Measurements from ENCODE around the gene CCNI2. TPM values are rescaled to one million over a fixed set of nuclear protein-coding genes. Genes with fewer than 3 reads are reported as not detected.

CCNI2 gene
- total and polyA plus RNA-seq, 4 experiments from 2014 or later: 0.86 to 13.0 (median 7.8) TPM

GRCh38 chr5:132729896-132730295 is 17.3 kb upstream of the CCNI2 start:
- Histone ChIP-seq H3K4me3 (ENCODE audit: low read length in 2 of 2) (no peak overlapping the region), H3K36me3 (ENCODE audit: insufficient read depth, low read length) (peaks cover 15% of the 10 kb centered on the region), H3K27ac (ENCODE audit: low read depth, low read length) (no peak overlapping the region), H3K27me3 (ENCODE audit: insufficient read depth, low read length) (no peaks in the 10 kb centered on the region), H3K9me3 (ENCODE audit: control insufficient read depth in 1 of 2, low read length in 2 of 2) (no peaks in the 10 kb centered on the region), H3K4me1 (ENCODE audit: insufficient read depth, low read length) (no peaks in the 10 kb centered on the region)
- Mint-ChIP-seq H3K27me3 (no peaks in the 10 kb centered on the region), H3K36me3 (peaks cover 31 to 39% of the 10 kb centered on the region in 2 donors), H3K27ac (no peak overlapping the region), H3K4me1 (peaks cover 5 to 15% (median 10%) of the 10 kb centered on the region in 4 donors), H3K9me3 (no peaks in the 10 kb centered on the region), H3K4me3 (no peak overlapping the region)
- intact Hi-C loops (cut with micrococcal nuclease): loop anchor here (10.0 kb wide), 1 partner anchor 175 kb away; the partner anchor contains the start of gene RAD50
- POLR2A ChIA-PET (ENCODE audit: partially characterized antibody): interaction anchor here (1.0 kb wide), 1 partner anchor 19 kb away, joined by 4 read pairs; no protein-coding TSS in a partner anchor
- DNase-seq: no peak
- CTCF ChIA-PET (ENCODE audit: partially characterized antibody): interaction anchor here (0.6 kb wide), 1 partner anchor 12 kb away, joined by 3 read pairs; no protein-coding TSS in a partner anchor

- ChIA-PET POLR2A (ENCODE audit: partially characterized antibody) (no interaction called here), CTCF (ENCODE audit: partially characterized antibody) (interaction anchor here (5.4 kb wide), 1 partner anchor 14 kb away, joined by 55 read pairs; the partner anchor contains the start of gene CCNI2)
- Histone ChIP-seq H3K27me3 (ENCODE audit: insufficient read depth, low read length) (no peaks in the 10 kb centered on the region), H3K4me1 (ENCODE audit: insufficient read depth, low read length) (peaks cover 20% of the 10 kb centered on the region), H3K9me3 (ENCODE audit: control insufficient read depth in 1 of 2, low read length in 2 of 2) (no peaks in the 10 kb centered on the region), H3K4me3 (ENCODE audit: low read length in 2 of 2) (no peak overlapping the region), H3K36me3 (ENCODE audit: insufficient read depth, low read length) (peaks cover 9% of the 10 kb centered on the region), H3K27ac (ENCODE audit: low read depth, low read length) (no peak overlapping the region)
- no peak overlapping the region for H3K27ac Mint-ChIP-seq
- H3K9me3 Mint-ChIP-seq: no peaks in the 10 kb centered on the region
- H3K4me1 Mint-ChIP-seq: peaks cover 30 to 35% (median 32%) of the 10 kb centered on the region in 4 donors
- H3K27me3 Mint-ChIP-seq: no peaks in the 10 kb centered on the region
- H3K36me3 Mint-ChIP-seq: peaks cover 15 to 25% of the 10 kb centered on the region in 2 donors
- no peak for DNase-seq
- no peak overlapping the region for H3K4me3 Mint-ChIP-seq
- intact Hi-C loops (cut with micrococcal nuclease): loop anchor here (10.0 kb wide), 1 partner anchor 179 kb away; the partner anchor contains the start of gene RAD50
These were observed 13.6 kb upstream of the CCNI2 start for GRCh38 chr5:132733499-132734148.

GRCh38 chr5:132734687-132735086 is 12.5 kb upstream of the CCNI2 start:
- no peaks in the 10 kb centered on the region for H3K9me3 ChIP-seq (ENCODE audit: control insufficient read depth in 1 of 2, low read length in 2 of 2)
- H3K4me3 Mint-ChIP-seq: peak overlapping the region in 3 of 8 donors; percentile 36 to 74 (median 37)
- ChIA-PET POLR2A (ENCODE audit: partially characterized antibody) (no interaction called here), CTCF (ENCODE audit: partially characterized antibody) (interaction anchor here (5.4 kb wide), 1 partner anchor 13 kb away, joined by 55 read pairs; the partner anchor contains the start of gene CCNI2)
- H3K27ac Mint-ChIP-seq: no peak overlapping the region
- no peak overlapping the region for H3K4me3 ChIP-seq (ENCODE audit: low read length in 2 of 2)
- no peaks in the 10 kb centered on the region for H3K9me3 Mint-ChIP-seq
- H3K36me3 Mint-ChIP-seq: peaks cover 12 to 22% of the 10 kb centered on the region in 2 donors
- no peak overlapping the region for H3K27ac ChIP-seq (ENCODE audit: low read depth, low read length)
- peaks cover 9% of the 10 kb centered on the region for H3K36me3 ChIP-seq (ENCODE audit: insufficient read depth, low read length)
- intact Hi-C loops (cut with micrococcal nuclease): loop anchor here (10.0 kb wide), 1 partner anchor 180 kb away; the partner anchor contains the start of gene RAD50
- peaks cover 28 to 32% (median 30%) of the 10 kb centered on the region in 4 donors for H3K4me1 Mint-ChIP-seq
- H3K27me3 ChIP-seq (ENCODE audit: insufficient read depth, low read length): no peaks in the 10 kb centered on the region
- H3K27me3 Mint-ChIP-seq: no peaks in the 10 kb centered on the region
- peaks cover 20% of the 10 kb centered on the region for H3K4me1 ChIP-seq (ENCODE audit: insufficient read depth, low read length)
- DNase-seq: no peak

- peaks cover 8 to 16% of the 10 kb centered on the region in 2 donors for H3K36me3 Mint-ChIP-seq
These were observed 10.1 kb upstream of the CCNI2 start, which contains the start of gene KIF3A for GRCh38 chr5:132736853-132737833. Gene KIF3A, minus strand, starts transcription at chr5:132737546. Its CDS starts 127 bp downstream, at chr5:132737419.

DNA sequence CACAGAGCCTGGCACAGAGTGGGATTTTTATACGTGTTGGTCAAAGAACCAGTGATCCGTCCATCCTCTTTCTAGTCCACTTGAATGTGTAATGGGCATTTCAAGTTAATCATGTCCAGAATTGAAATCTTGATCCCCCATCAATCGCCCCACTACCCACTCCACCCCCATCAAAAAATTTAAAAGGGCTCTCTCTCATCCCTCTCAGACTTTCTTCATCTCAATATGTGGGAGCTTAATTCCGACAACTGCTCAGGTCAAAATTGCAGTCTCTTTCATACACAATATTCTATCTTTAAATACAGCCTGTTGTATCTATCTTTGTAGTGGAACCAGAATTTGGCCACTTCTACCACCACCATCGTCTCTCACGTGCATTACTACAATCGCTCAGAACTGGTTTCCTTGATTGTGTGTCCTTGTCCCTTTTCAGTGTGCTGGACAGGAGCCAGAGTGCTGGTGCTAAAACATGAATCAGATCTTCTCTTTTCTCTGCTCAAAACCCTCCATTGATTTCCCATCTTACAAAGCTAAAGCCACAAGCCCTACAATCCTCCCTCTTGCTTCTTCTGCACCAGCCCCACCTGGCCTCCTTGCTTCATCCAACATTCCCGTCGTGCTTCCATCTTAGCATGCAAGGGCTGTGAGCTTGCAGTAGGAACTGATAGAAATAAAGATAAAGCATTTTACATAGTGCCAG is 9.1 kb upstream of the CCNI2 start:
- peak overlapping the region in 1 of 2 donors; percentile 79 for H3K4me3 ChIP-seq (ENCODE audit: low read length in 2 of 2)
- intact Hi-C loops (cut with micrococcal nuclease): loop anchor here (1.0 to 10.0 kb wide), 5 partner anchors 9 to 313 kb away; partner anchors contain the start of genes CCNI2, RAD50 and SEPTIN8
- no peaks in the 10 kb centered on the region for H3K27me3 Mint-ChIP-seq
- no peaks in the 10 kb centered on the region for H3K9me3 ChIP-seq (ENCODE audit: control insufficient read depth in 1 of 2, low read length in 2 of 2)
- H3K27me3 ChIP-seq (ENCODE audit: insufficient read depth, low read length): no peaks in the 10 kb centered on the region
- H3K4me3 Mint-ChIP-seq: peak overlapping the region; percentile 91 to 98 (median 94)
- peaks cover 20% of the 10 kb centered on the region for H3K4me1 ChIP-seq (ENCODE audit: insufficient read depth, low read length)
- H3K27ac Mint-ChIP-seq: peak overlapping the region; percentile 93 to 95 (median 94)
- peak overlapping the region; percentile 68 for H3K27ac ChIP-seq (ENCODE audit: low read depth, low read length)
- no peaks in the 10 kb centered on the region for H3K9me3 Mint-ChIP-seq
- H3K36me3 Mint-ChIP-seq: peaks cover 8 to 12% of the 10 kb centered on the region in 2 donors
- H3K4me1 Mint-ChIP-seq: peaks cover 27 to 31% (median 29%) of the 10 kb centered on the region in 4 donors
- CTCF ChIA-PET (ENCODE audit: partially characterized antibody): interaction anchor here (1.0 to 5.4 kb wide), 10 partner anchors 9 to 241 kb away, joined by 3 to 55 read pairs (median 4); partner anchors contain the start of gene CCNI2
- POLR2A ChIA-PET (ENCODE audit: partially characterized antibody): interaction anchor here (0.5 to 3.5 kb wide), 22 partner anchors 10 to 369 kb away, joined by 3 to 91 read pairs (median 5); partner anchors contain the start of genes AFF4, CCNI2, HSPA4 and IRF1
- DNase-seq: no peak
- H3K36me3 ChIP-seq (ENCODE audit: insufficient read depth, low read length): peaks cover 9% of the 10 kb centered on the region

More at GRCh38 chr5:132736853-132737833, 10.1 kb upstream of the CCNI2 start, which contains the start of gene KIF3A:
- Mint-ChIP-seq H3K4me3 (peak within 1 kb of the TSS; percentile 91 to 98 (median 94)), H3K27me3 (no peaks in the 10 kb centered on the region), H3K4me1 (peaks cover 28 to 31% (median 30%) of the 10 kb centered on the region in 4 donors), H3K9me3 (no peaks in the 10 kb centered on the region), H3K27ac (peak within 1 kb of the TSS; percentile 93 to 95 (median 94))
- Histone ChIP-seq H3K9me3 (ENCODE audit: control insufficient read depth in 1 of 2, low read length in 2 of 2) (no peaks in the 10 kb centered on the region), H3K27me3 (ENCODE audit: insufficient read depth, low read length) (no peaks in the 10 kb centered on the region), H3K4me1 (ENCODE audit: insufficient read depth, low read length) (peaks cover 20% of the 10 kb centered on the region), H3K27ac (ENCODE audit: low read depth, low read length) (peak within 1 kb of the TSS; percentile 68), H3K36me3 (ENCODE audit: insufficient read depth, low read length) (peaks cover 9% of the 10 kb centered on the region), H3K4me3 (ENCODE audit: low read length in 2 of 2) (peak within 1 kb of the TSS; percentile 63 to 79)
- DNase-seq: peak; percentile 98
- intact Hi-C loops (cut with micrococcal nuclease): loop anchor here (1.0 to 10.0 kb wide), 6 partner anchors 10 to 314 kb away; partner anchors contain the start of genes CCNI2, RAD50 and SEPTIN8
- ChIA-PET POLR2A (ENCODE audit: partially characterized antibody) (interaction anchor here (0.5 to 3.5 kb wide), 22 partner anchors 9 to 368 kb away, joined by 3 to 91 read pairs (median 5); partner anchors contain the start of genes AFF4, CCNI2, HSPA4 and IRF1), CTCF (ENCODE audit: partially characterized antibody) (interaction anchor here (1.0 to 5.4 kb wide), 10 partner anchors 10 to 241 kb away, joined by 3 to 55 read pairs (median 4); partner anchors contain the start of gene CCNI2)

GRCh38 chr5:132739232-132739631 is 8.0 kb upstream of the CCNI2 start:
- H3K36me3 Mint-ChIP-seq: peaks cover 0 to 4% of the 10 kb centered on the region in 2 donors
- H3K9me3 Mint-ChIP-seq: no peaks in the 10 kb centered on the region
- H3K27ac ChIP-seq (ENCODE audit: low read depth, low read length): no peak overlapping the region
- H3K9me3 ChIP-seq (ENCODE audit: control insufficient read depth in 1 of 2, low read length in 2 of 2): no peaks in the 10 kb centered on the region
- peaks cover 20% of the 10 kb centered on the region for H3K4me1 ChIP-seq (ENCODE audit: insufficient read depth, low read length)
- POLR2A ChIA-PET (ENCODE audit: partially characterized antibody): interaction anchor here (0.7 to 3.5 kb wide), 2 partner anchors 10 to 249 kb away, joined by 3 to 91 read pairs; partner anchors contain the start of genes CCNI2 and IRF1
- peaks cover under 1% of the 10 kb centered on the region for H3K36me3 ChIP-seq (ENCODE audit: insufficient read depth, low read length)
- H3K27me3 Mint-ChIP-seq: no peaks in the 10 kb centered on the region
- peaks cover 25 to 31% (median 26%) of the 10 kb centered on the region in 4 donors for H3K4me1 Mint-ChIP-seq
- H3K4me3 Mint-ChIP-seq: no peak overlapping the region
- DNase-seq: no peak
- no peak overlapping the region for H3K4me3 ChIP-seq (ENCODE audit: low read length in 2 of 2)
- H3K27me3 ChIP-seq (ENCODE audit: insufficient read depth, low read length): no peaks in the 10 kb centered on the region
- intact Hi-C loops (cut with micrococcal nuclease): loop anchor here (10.0 kb wide), 1 partner anchor 184 kb away; the partner anchor contains the start of gene RAD50
- H3K27ac Mint-ChIP-seq: peak overlapping the region in 1 of 7 donors; percentile 94
- CTCF ChIA-PET (ENCODE audit: partially characterized antibody): interaction anchor here (3.5 to 5.4 kb wide), 2 partner anchors 8 to 81 kb away, joined by 17 to 55 read pairs; partner anchors contain the start of gene CCNI2

Data from CD4-positive, alpha-beta memory T cell (primary cell).